ENCODE results near the gene CADM2.

DNA sequence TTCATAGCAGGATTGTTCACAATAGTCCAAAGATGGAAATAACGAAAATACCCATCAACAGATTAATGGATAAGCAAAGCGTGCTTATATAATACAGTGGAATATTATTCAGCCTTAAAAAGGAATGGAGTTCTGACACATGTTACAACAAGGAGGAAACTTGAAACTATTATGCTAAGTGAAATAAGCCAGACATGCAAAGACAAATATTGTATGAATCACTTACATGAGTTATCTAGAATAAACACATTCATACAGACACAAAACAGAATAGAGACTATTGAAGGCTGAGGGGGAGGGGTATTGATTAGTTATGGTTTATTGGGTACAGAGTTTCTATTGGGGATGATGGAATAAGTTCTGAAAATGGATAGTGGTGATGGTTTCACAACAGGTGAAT is 438.6 kb downstream of the CADM2 start:
- TF ChIP-seq, protein P1, sequence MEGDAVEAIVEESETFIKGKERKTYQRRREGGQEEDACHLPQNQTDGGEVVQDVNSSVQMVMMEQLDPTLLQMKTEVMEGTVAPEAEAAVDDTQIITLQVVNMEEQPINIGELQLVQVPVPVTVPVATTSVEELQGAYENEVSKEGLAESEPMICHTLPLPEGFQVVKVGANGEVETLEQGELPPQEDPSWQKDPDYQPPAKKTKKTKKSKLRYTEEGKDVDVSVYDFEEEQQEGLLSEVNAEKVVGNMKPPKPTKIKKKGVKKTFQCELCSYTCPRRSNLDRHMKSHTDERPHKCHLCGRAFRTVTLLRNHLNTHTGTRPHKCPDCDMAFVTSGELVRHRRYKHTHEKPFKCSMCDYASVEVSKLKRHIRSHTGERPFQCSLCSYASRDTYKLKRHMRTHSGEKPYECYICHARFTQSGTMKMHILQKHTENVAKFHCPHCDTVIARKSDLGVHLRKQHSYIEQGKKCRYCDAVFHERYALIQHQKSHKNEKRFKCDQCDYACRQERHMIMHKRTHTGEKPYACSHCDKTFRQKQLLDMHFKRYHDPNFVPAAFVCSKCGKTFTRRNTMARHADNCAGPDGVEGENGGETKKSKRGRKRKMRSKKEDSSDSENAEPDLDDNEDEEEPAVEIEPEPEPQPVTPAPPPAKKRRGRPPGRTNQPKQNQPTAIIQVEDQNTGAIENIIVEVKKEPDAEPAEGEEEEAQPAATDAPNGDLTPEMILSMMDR (IDR thresholded peaks at IDR 0.05): no peak
- TF ChIP-seq POLR2AphosphoS5 (IDR thresholded peaks at IDR 0.05; ENCODE audit: low read depth, low read length): no peak
- TF ChIP-seq, protein P2, sequence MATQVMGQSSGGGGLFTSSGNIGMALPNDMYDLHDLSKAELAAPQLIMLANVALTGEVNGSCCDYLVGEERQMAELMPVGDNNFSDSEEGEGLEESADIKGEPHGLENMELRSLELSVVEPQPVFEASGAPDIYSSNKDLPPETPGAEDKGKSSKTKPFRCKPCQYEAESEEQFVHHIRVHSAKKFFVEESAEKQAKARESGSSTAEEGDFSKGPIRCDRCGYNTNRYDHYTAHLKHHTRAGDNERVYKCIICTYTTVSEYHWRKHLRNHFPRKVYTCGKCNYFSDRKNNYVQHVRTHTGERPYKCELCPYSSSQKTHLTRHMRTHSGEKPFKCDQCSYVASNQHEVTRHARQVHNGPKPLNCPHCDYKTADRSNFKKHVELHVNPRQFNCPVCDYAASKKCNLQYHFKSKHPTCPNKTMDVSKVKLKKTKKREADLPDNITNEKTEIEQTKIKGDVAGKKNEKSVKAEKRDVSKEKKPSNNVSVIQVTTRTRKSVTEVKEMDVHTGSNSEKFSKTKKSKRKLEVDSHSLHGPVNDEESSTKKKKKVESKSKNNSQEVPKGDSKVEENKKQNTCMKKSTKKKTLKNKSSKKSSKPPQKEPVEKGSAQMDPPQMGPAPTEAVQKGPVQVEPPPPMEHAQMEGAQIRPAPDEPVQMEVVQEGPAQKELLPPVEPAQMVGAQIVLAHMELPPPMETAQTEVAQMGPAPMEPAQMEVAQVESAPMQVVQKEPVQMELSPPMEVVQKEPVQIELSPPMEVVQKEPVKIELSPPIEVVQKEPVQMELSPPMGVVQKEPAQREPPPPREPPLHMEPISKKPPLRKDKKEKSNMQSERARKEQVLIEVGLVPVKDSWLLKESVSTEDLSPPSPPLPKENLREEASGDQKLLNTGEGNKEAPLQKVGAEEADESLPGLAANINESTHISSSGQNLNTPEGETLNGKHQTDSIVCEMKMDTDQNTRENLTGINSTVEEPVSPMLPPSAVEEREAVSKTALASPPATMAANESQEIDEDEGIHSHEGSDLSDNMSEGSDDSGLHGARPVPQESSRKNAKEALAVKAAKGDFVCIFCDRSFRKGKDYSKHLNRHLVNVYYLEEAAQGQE (IDR thresholded peaks at IDR 0.05; ENCODE audit: insufficient read depth in 1 of 2, low read depth in 2 of 2, low read length in 1 of 2): no peak
